HepG2 (cell line): ENCODE data around the gene COX7A1. TPM values are rescaled to one million over a fixed set of nuclear protein-coding genes. Genes with fewer than 3 reads are reported as not detected.

Experiments used
- ATAC-seq: fragments of 200-7000 bp; cut with Tn5 transposase; 3 replicates; pipeline ENCODE4 v1.9.1; 2020; ENCODE audit warnings: mild to moderate bottlenecking, moderate library complexity
- BruUV-seq: library from RNA; stranded (reverse); fragments of 400-500 nt; replicated peaks from 2 replicates; lab custom pipeline; 2021; lab: Mats Ljungman, UMichigan
- CTCF ChIA-PET: fragments of 300-600 bp; formaldehyde crosslinking; extraction: SDS; loops from one replicate; lab custom pipeline; 2021; ENCODE audit warnings: low total read pairs, inconsistent platforms, low intra/inter-chr PET ratio; lab: Yijun Ruan, JAX
- POLR2A ChIA-PET: fragments of 350-600 bp; sonication (Branson Sonifier 250); formaldehyde crosslinking; loops from one replicate; lab custom pipeline; 2020; ENCODE audit warnings: antibody characterized with exemption, inconsistent platforms; lab: Yijun Ruan, JAX
- DNase-seq: peaks from one replicate; pipeline ENCODE4 v3.0.0-alpha.2; 2015; ENCODE audit warnings: low spot score
- FAIRE-seq: peaks from 3 replicates; lab custom pipeline; 2011; peaks lifted over from hg19 to GRCh38; lab: Jason Lieb, UNC
- H2AFZ ChIP-seq: one replicate; pipeline ENCODE4 v1.6.1; 2011; ENCODE audit warnings: low read length, inconsistent platforms
- H3K27ac ChIP-seq: fragments of 300-600 bp; 3 replicates; pipeline ENCODE4 v1.8.0; 2011; ENCODE audit warnings: mixed run types, mild to moderate bottlenecking, mixed read lengths, low read length, inconsistent platforms; ENCODE audit not compliant: insufficient read depth; ENCODE audit errors: extremely low read length
- H3K27me3 ChIP-seq, 2 experiments: fragments of 200-600 bp in 1 of 2; 2 replicates in 1 of 2; 3 replicates in 1 of 2; pipeline versions ENCODE4 v1.6.0 to v1.8.0; 2011; ENCODE audit warnings: low read length in 2 of 2, mild to moderate bottlenecking in 2 of 2, moderate library complexity in 2 of 2, inconsistent platforms in 1 of 2; ENCODE audit not compliant: insufficient read depth in 2 of 2, control insufficient read depth in 1 of 2
- H3K36me3 ChIP-seq, 2 experiments: fragments of 200-600 bp in 1 of 2; replicated peaks in 1 of 2; 2 replicates in 1 of 2; 3 replicates in 1 of 2; pipeline versions ENCODE4 v1.5.1 to v1.8.0; 2011; ENCODE audit warnings: low read length in 2 of 2, inconsistent platforms in 1 of 2; ENCODE audit not compliant: insufficient read depth in 2 of 2, control insufficient read depth in 1 of 2
- H3K4me1 ChIP-seq: 2 replicates; pipeline ENCODE4 v1.5.1; 2012; ENCODE audit warnings: low read length, inconsistent platforms; ENCODE audit not compliant: insufficient read depth
- H3K4me2 ChIP-seq: 2 replicates; pipeline ENCODE4 v1.6.0; 2011; ENCODE audit warnings: low read depth, low read length, inconsistent platforms
- H3K4me3 ChIP-seq, 3 experiments: fragments of 200-600 bp in 1 of 3; sonication (generic), shearing (Covaris generic) in 1 of 3; replicated peaks in 1 of 3; 2 replicates each; pipeline ENCODE4 v1.5.1; 2011 to 2016; ENCODE audit warnings: low read length in 3 of 3, inconsistent platforms in 2 of 3, low read depth in 2 of 3, mild to moderate bottlenecking in 2 of 3, control low read depth in 1 of 3, mixed read lengths in 1 of 3; ENCODE audit not compliant: insufficient read depth in 1 of 3
- H3K79me2 ChIP-seq: one replicate; pipeline ENCODE4 v1.6.1; 2011; ENCODE audit warnings: low read length, inconsistent platforms; ENCODE audit not compliant: insufficient read depth
- H3K9ac ChIP-seq: 2 replicates; pipeline ENCODE4 v1.6.0; 2011; ENCODE audit warnings: mild to moderate bottlenecking, low read depth, low read length, inconsistent platforms; ENCODE audit not compliant: insufficient read depth
- H3K9me3 ChIP-seq: 2 replicates; pipeline ENCODE4 v1.5.1; 2012; ENCODE audit warnings: mild to moderate bottlenecking, low read length
- H4K20me1 ChIP-seq: 2 replicates; pipeline ENCODE4 v1.6.0; 2011; ENCODE audit warnings: inconsistent platforms, mild to moderate bottlenecking, low read length, moderate library complexity; ENCODE audit not compliant: insufficient read depth
- ELF4 ChIP-seq: sonication (generic); formaldehyde crosslinking; IDR thresholded peaks from 2 replicates; pipeline ENCODE4 v1.5.0; 2020; ENCODE audit warnings: missing genetic modification reagents, mild to moderate bottlenecking, moderate library complexity, borderline replicate concordance
- IKZF1 ChIP-seq: fragments of 450-650 bp; IDR thresholded peaks from 2 replicates; pipeline ENCODE4 v1.7.1; 2016
- NKX3-1 ChIP-seq: sonication (generic); formaldehyde crosslinking; IDR thresholded peaks from 2 replicates; pipeline ENCODE4 v1.5.0; 2020; ENCODE audit warnings: missing genetic modification reagents
- SMAD9 ChIP-seq: sonication (generic); formaldehyde crosslinking; IDR thresholded peaks from 2 replicates; pipeline ENCODE4 v1.5.1; 2020; ENCODE audit warnings: mild to moderate bottlenecking, missing genetic modification reagents
- ZNF121 ChIP-seq: sonication (generic); formaldehyde crosslinking; IDR thresholded peaks from 2 replicates; pipeline ENCODE4 v1.5.0; 2020; ENCODE audit warnings: mild to moderate bottlenecking, missing genetic modification reagents
- ZNF770 ChIP-seq: sonication (generic); formaldehyde crosslinking; IDR thresholded peaks from 2 replicates; pipeline ENCODE4 v1.5.0; 2020; ENCODE audit warnings: mild to moderate bottlenecking, missing genetic modification reagents
- ZNF792 ChIP-seq: IDR thresholded peaks from 2 replicates; pipeline ENCODE4 v1.6.1; 2016
- ZNF850 ChIP-seq: sonication (generic); formaldehyde crosslinking; conservative IDR thresholded peaks from 2 replicates; pipeline ENCODE4 v1.9.0; 2021; ENCODE audit warnings: mild to moderate bottlenecking, missing genetic modification reagents
- WGBS: methylation state at CpG from one replicate; pipeline ENCODE4 v1.1.6; 2017; ENCODE audit warnings: low lambda C conversion rate; 5-methylcytosine and 5-hydroxymethylcytosine counted together
- in situ Hi-C: cut with HindIII; loops from 2 replicates; pipeline ENCODE4 v1.10.0; 2017; ENCODE audit warnings: low pct_unique_long_range_greater_than_20kb; ENCODE audit not compliant: extremely low pct_ligation_motif_present
- intact Hi-C: fragments of 100-400 bp; cut with micrococcal nuclease; formaldehyde crosslinking; loops from one replicate; pipeline ENCODE4 v1.10.0; 2022; ENCODE audit not compliant: unreplicated experiment
- polyA plus RNA-seq, 8 experiments: library from polyadenylated mRNA; depleted of rRNA in 3 of 8; stranded (reverse) in 7 of 8; unstranded in 1 of 8; fragments of >200 nt; fragmentation: Illumina TruSeq in 4 of 8; extraction: Trizol in 4 of 8; gene quantifications; 2 replicates each; pipeline versions ENCODE4 v1.2.1 to v1.2.3, GENCODE V29; 2011 to 2016; ENCODE audit warnings: low read depth in 4 of 8, missing spikeins in 1 of 8, mixed read lengths in 1 of 8; ENCODE audit not compliant: insufficient read depth in 1 of 8
- total RNA-seq, 5 experiments: library from RNA; depleted of rRNA; stranded (reverse); fragments of >200 nt; fragmentation: Illumina TruSeq; extraction: Trizol; gene quantifications; 2 replicates each; pipeline ENCODE4 v1.2.3, GENCODE V29; 2016; ENCODE audit warnings: low read depth in 1 of 5

The COX7A1 gene
- total and polyA plus RNA-seq, 2 of the 13 experiments (the other 11 are each of a cell fraction or from before 2014, with no cell fraction given), result not detected

- ChIA-PET POLR2A (interaction anchor here (0.5 to 3.6 kb wide), 11 partner anchors 8 to 1178 kb away, joined by 3 to 51 read pairs (median 5); partner anchors contain the start of genes POLR2I, TBCB, THAP8 and WDR62), CTCF (no interaction called here)
- Histone ChIP-seq H3K9me3 (no peaks in the 10 kb centered on the region), H3K27me3 (no peaks in the 10 kb centered on the region; a peak in 1 of 5 replicates), H3K27ac (peak overlapping the region; percentile 93), H3K4me2 (peak overlapping the region; percentile 94), H3K4me1 (peaks cover 24% of the 10 kb centered on the region), H3K9ac (peak overlapping the region; percentile 99), H3K79me2 (peaks cover 16% of the 10 kb centered on the region), H2AFZ (no peak overlapping the region), H3K4me3 (peak overlapping the region; percentile 79 to 100 (median 98)), H3K36me3 (peaks cover 7 to 9% of the 10 kb centered on the region in 2 experiments), H4K20me1 (peaks cover 8% of the 10 kb centered on the region)
- ATAC-seq (no peak), DNase-seq (peak; percentile 32), FAIRE-seq (no peak)
- WGBS, result 15% methylated on average over 7 of the region's 7 CpGs
- intact Hi-C loops, result no loop called here
- no peak for TF ChIP-seq SMAD9 (CRISPR knock-in tag)
- TF ChIP-seq ZNF121 (CRISPR knock-in tag), result peak; percentile 90
- 0 out of 2 replicates have a peak, but pooled peaks have one; percentile 1 for TF ChIP-seq NKX3-1 (CRISPR knock-in tag)
- 0 out of 2 replicates have a peak, but pooled peaks have one; percentile 4 for TF ChIP-seq ELF4 (CRISPR knock-in tag)
- TF ChIP-seq ZNF792 (CRISPR knock-in tag), result 0 out of 2 replicates have a peak, but pooled peaks have one; percentile 1
- TF ChIP-seq ZNF770 (CRISPR knock-in tag), result peak; percentile 94
- no peak for TF ChIP-seq IKZF1
- no peak for TF ChIP-seq ZNF850
- in situ Hi-C loops, result no loop called here
- no TSS peak for BruUV-seq
These were observed 13.2 kb downstream of the COX7A1 start for GRCh38 chr19:36139120-36139472.
